Lung (tissue), 12 donors: ENCODE results near the gene MT3. TPM values are rescaled to one million over a fixed set of nuclear protein-coding genes. Genes with fewer than 3 reads are reported as not detected.

Experiments used
- ATAC-seq: fragments of 200-7000 bp; cut with Tn5 transposase; one replicate; pipeline ENCODE4 v1.9.1; 2020; ENCODE audit warnings: moderate number of reproducible peaks; ENCODE audit not compliant: insufficient read depth, low FRiP score
- DNase-seq, 3 donors: peaks; one replicate each; pipeline ENCODE4 v3.0.0-alpha.2; 2013 to 2017
- H3K27ac ChIP-seq, 2 donors: one replicate each; pipeline ENCODE4 v1.5.1; 2013; ENCODE audit warnings: mild to moderate bottlenecking in 2 of 2, moderate library complexity in 2 of 2, control low read depth in 1 of 2, inconsistent platforms in 1 of 2, low read depth in 1 of 2, low read length in 1 of 2
- H3K27me3 ChIP-seq, 3 donors: one replicate each; pipeline ENCODE4 v1.5.1; 2013; ENCODE audit warnings: low read length in 2 of 3; ENCODE audit not compliant: control insufficient read depth in 3 of 3, insufficient read depth in 3 of 3
- H3K36me3 ChIP-seq, 4 donors: one replicate each; pipeline ENCODE4 v1.5.1; 2013; ENCODE audit warnings: low read length in 4 of 4, mild to moderate bottlenecking in 1 of 4, moderate library complexity in 1 of 4; ENCODE audit not compliant: control insufficient read depth in 4 of 4, insufficient read depth in 4 of 4
- H3K4me1 ChIP-seq, 5 donors: one replicate each; pipeline ENCODE4 v1.5.1; 2013; ENCODE audit warnings: low read length in 5 of 5, mild to moderate bottlenecking in 2 of 5, moderate library complexity in 1 of 5; ENCODE audit not compliant: control insufficient read depth in 5 of 5, insufficient read depth in 5 of 5
- H3K4me3 ChIP-seq: one replicate; pipeline ENCODE4 v1.5.1; 2013; ENCODE audit warnings: mild to moderate bottlenecking, control low read depth, moderate library complexity
- H3K9ac ChIP-seq, 2 donors: one replicate each; pipeline ENCODE4 v1.5.1; 2013; ENCODE audit warnings: low read length in 2 of 2, control low read depth in 1 of 2; ENCODE audit not compliant: insufficient read depth in 1 of 2
- H3K9me3 ChIP-seq, 4 donors: one replicate each; pipeline ENCODE4 v1.5.1; 2013; ENCODE audit warnings: low read length in 3 of 4, mild to moderate bottlenecking in 1 of 4, moderate library complexity in 1 of 4; ENCODE audit not compliant: control insufficient read depth in 4 of 4, insufficient read depth in 3 of 4
- CTCF ChIP-seq: IDR thresholded peaks from 2 replicates; pipeline ENCODE4 v1.5.1; 2012; ENCODE audit warnings: mild to moderate bottlenecking; ENCODE audit errors: control extremely low read depth, extremely low read depth
- WGBS, 2 donors: extraction: QIAGEN DNeasy Blood & Tissue Kit; methylation state at CpG; one replicate each; pipeline ENCODE4 v1.1.7; 2013; 5-methylcytosine and 5-hydroxymethylcytosine counted together
- polyA plus RNA-seq, 2 donors: library from polyadenylated mRNA; stranded (reverse); fragments of 200-250 nt; gene quantifications; one replicate each; pipeline ENCODE4 v1.2.1, GENCODE V29; 2013
- total RNA-seq, 2 donors: library from RNA; depleted of rRNA in 1 of 2; stranded (reverse); fragments of >200 nt in 1 of 2; gene quantifications; one replicate each; pipeline ENCODE4 v1.2.1, GENCODE V29; 2014 to 2021
- donor health status: control.
- donor health status: control.
- donor health status: Bipolar disorder and iron deficiency.
- donor health status: healthy.
- donor health status: DM: yes; HTN: yes; CAD: no.

Gene MT3
- total and polyA plus RNA-seq, 4 donors = 1.3 to 4.4 TPM; not detected in 2

- DNase-seq = no peak
- Histone ChIP-seq H3K27ac (peak overlapping the region; percentile 17 to 87), H3K4me1 (peaks cover 0 to 12% (median 0%) of the 10 kb centered on the region in 5 donors), H3K4me3 (peak overlapping the region; percentile 37), H3K9ac (no peak overlapping the region), H3K27me3 (peaks cover 0 to 77% (median 65%) of the 10 kb centered on the region in 3 donors), H3K36me3 (no peaks in the 10 kb centered on the region), H3K9me3 (peaks cover 0 to 10% (median 0%) of the 10 kb centered on the region in 4 donors)
- no peak for TF ChIP-seq CTCF
- WGBS, 2 donors = 15 to 32% methylated on average over 6 of the region's 6 CpGs
- peak; percentile 19 for ATAC-seq
Measured at GRCh38 chr16:56632848-56633365, 43.6 kb downstream of the MT3 start.

DNA sequence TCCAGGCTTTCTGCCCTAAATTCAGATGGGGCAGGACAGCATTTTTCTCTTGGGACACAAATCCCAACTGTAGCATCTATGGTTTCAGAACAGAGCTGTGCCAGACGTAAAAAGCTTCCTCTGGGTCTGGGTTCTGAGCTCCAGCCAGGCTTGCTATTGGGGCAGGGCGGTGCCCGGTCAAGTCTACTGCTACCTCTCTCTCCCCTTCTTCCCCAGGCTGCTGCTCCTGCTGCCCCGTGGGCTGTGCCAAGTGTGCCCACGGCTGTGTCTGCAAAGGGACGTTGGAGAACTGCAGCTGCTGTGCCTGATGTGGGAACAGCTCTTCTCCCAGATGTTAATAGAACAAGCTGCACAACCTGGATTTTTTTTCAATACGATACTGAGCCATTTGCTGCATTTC is 44.2 kb downstream of the MT3 start:
- H3K36me3 ChIP-seq = no peaks in the 10 kb centered on the region
- peaks cover 0 to 13% (median 0%) of the 10 kb centered on the region in 5 donors for H3K4me1 ChIP-seq
- H3K9ac ChIP-seq = no peak overlapping the region
- TF ChIP-seq CTCF = no peak
- H3K27ac ChIP-seq = no peak overlapping the region
- peaks cover 0 to 10% (median 0%) of the 10 kb centered on the region in 4 donors for H3K9me3 ChIP-seq
- H3K4me3 ChIP-seq = no peak overlapping the region
- H3K27me3 ChIP-seq = peaks cover 0 to 82% (median 70%) of the 10 kb centered on the region in 3 donors
- ATAC-seq = no peak
- no peak for DNase-seq
- 31 to 68% methylated on average over 7 of the region's 7 CpGs for WGBS, 2 donors

DNA sequence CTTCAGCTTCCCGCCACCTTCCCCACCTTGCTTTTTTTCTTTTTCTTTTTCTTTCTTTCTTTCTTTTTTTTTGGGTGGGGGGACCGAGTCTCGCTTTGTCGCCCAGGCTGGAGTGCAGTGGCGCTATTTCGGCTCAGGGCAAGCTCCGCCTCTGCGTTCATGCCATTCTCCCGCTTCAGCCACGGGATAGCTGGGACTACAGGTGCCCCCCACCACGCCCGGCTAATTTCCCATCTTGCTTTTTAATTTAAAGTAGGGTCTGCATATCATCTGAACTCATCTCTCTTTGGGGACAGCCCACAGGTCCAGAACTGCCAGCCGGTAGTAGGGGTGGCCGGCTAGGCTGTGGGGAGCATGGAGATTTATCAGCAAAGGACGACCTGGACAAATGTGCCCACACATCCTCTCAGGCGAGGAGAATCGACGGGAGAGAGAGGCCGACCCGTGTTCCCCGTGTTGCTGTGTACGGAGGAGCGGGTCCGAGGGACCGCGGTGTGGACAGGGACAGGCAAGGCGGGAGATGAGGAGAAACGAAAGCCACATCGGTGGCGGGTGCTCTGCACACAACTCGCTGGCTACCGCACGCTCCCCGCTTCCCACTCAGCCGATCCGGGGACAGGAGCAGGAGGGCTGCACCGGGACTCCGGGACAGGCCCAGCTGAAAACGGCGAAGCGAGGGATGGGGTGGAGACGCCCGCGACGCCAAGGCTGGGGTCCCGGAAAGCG is 45.5 kb downstream of the MT3 start:
- Histone ChIP-seq H3K27me3 (peaks cover 0 to 89% (median 83%) of the 10 kb centered on the region in 3 donors), H3K4me3 (no peak overlapping the region), H3K9ac (no peak overlapping the region), H3K9me3 (peaks cover 0 to 8% (median 0%) of the 10 kb centered on the region in 4 donors), H3K4me1 (peaks cover 0 to 17% (median 5%) of the 10 kb centered on the region in 5 donors), H3K36me3 (no peaks in the 10 kb centered on the region), H3K27ac (no peak overlapping the region)
- no peak for TF ChIP-seq CTCF
- ATAC-seq (no peak), DNase-seq (no peak)
- WGBS, 2 donors = 28 to 35% methylated on average over 47 of the region's 47 CpGs
